ENCODE results near the gene SCAMP1. TPM values are rescaled to one million over a fixed set of nuclear protein-coding genes. Genes with fewer than 3 reads are reported as not detected.
"Not testable (repeated sequence)": the region's sequence is repeated elsewhere in the genome, so short reads cannot be mapped to it uniquely, and the experiment has no call there.

Gene SCAMP1
- total RNA-seq, 2 experiments from 2014 or later = 13.6 to 18.3 TPM

DNA sequence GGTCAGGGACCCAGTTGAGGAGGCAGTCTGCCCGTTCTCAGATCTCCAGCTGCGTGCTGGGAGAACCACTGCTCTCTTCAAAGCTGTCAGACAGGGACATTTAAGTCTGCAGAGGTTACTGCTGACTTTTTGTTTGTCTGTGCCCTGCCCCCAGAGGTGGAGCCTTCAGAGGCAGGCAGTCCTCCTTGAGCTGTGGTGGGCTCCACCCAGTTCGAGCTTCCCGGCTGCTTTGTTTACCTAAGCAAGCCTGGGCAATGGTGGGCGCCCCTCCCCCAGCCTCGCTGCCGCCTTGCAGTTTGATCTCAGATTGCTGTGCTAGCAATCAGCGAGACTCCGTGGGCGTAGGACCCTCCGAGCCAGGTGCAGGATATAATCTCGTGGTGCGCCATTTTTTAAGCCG is 97.1 kb downstream of the SCAMP1 start:
- H3K27ac Mint-ChIP-seq; H3K4me3 Mint-ChIP-seq; H3K4me1 Mint-ChIP-seq (ENCODE audit: low read depth); H3K9me3 Mint-ChIP-seq; POLR2A ChIA-PET; DNase-seq; intact Hi-C loops (cut with micrococcal nuclease); H3K27me3 Mint-ChIP-seq; CTCF ChIA-PET: not testable (repeated sequence)
- H3K36me3 Mint-ChIP-seq = peaks cover 28% of the 10 kb centered on the region

DNA sequence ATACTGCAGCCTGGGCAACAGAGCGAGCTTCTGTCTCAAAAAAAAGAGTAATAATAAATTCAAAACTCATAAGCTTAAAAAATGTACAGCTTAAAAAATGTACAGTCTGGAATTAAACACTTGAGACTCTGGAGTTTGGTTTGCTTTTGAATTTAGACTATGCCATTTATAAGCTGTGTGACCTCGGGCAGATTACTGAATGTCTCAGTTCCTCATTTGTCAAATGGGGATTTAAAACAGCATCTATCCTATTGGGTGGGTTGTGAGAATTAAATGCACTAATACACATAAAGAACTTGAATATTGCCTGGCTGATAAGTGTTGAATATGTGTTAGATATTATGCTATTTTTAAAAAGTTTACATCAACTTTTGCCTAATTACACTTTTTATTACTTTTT is 98.4 kb downstream of the SCAMP1 start:
- H3K9me3 Mint-ChIP-seq = no peaks in the 10 kb centered on the region
- CTCF ChIA-PET = interaction anchor here (0.6 kb wide), 1 partner anchor 100 kb away, joined by 3 read pairs; no protein-coding TSS in a partner anchor
- DNase-seq = no peak
- POLR2A ChIA-PET = no interaction called here
- H3K4me1 Mint-ChIP-seq (ENCODE audit: low read depth) = peaks cover 6% of the 10 kb centered on the region
- no peak overlapping the region for H3K27ac Mint-ChIP-seq
- H3K4me3 Mint-ChIP-seq = no peak overlapping the region
- H3K27me3 Mint-ChIP-seq = no peaks in the 10 kb centered on the region
- intact Hi-C loops (cut with micrococcal nuclease) = no loop called here
- peaks cover 35% of the 10 kb centered on the region for H3K36me3 Mint-ChIP-seq

DNA sequence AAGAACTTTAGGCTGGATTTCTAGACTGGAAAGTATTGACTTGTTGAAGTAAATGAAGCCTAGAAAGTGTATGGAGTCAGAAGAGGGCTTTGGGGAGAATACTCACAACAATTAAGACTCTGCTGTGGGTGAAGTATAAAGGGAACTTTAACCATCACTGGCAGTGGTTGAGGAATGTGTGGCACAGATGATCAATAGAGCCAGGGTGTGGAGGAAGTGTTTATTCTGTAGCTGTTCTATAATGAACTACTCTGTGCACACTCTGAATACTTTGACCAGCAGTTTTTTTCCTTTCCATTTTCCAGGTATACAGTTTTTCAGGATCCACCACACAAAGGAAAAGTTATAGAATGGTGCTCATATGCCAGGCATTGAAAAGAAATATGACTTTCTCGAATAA is 106.7 kb downstream of the SCAMP1 start:
- intact Hi-C loops (cut with micrococcal nuclease) = no loop called here
- ChIA-PET POLR2A (no interaction called here), CTCF (interaction anchor here (0.6 to 1.6 kb wide), 5 partner anchors 9 to 768 kb away, joined by 3 to 5 read pairs (median 4); no protein-coding TSS in a partner anchor)
- Mint-ChIP-seq H3K4me3 (no peak overlapping the region), H3K27me3 (no peaks in the 10 kb centered on the region), H3K36me3 (peaks cover 18% of the 10 kb centered on the region), H3K4me1 (ENCODE audit: low read depth) (no peaks in the 10 kb centered on the region), H3K27ac (no peak overlapping the region), H3K9me3 (no peaks in the 10 kb centered on the region)
- DNase-seq = no peak

GRCh38 chr5:78467752-78468357 is 107.4 kb downstream of the SCAMP1 start:
- intact Hi-C loops (cut with micrococcal nuclease) = no loop called here
- H3K27ac Mint-ChIP-seq = no peak overlapping the region
- peaks cover 18% of the 10 kb centered on the region for H3K36me3 Mint-ChIP-seq
- no peaks in the 10 kb centered on the region for H3K27me3 Mint-ChIP-seq
- H3K4me1 Mint-ChIP-seq (ENCODE audit: low read depth) = no peaks in the 10 kb centered on the region
- DNase-seq = no peak
- no peak overlapping the region for H3K4me3 Mint-ChIP-seq
- ChIA-PET POLR2A (no interaction called here), CTCF (interaction anchor here (0.6 to 1.6 kb wide), 10 partner anchors 8 to 769 kb away, joined by 3 to 5 read pairs (median 3); no protein-coding TSS in a partner anchor)
- H3K9me3 Mint-ChIP-seq = no peaks in the 10 kb centered on the region

- intact Hi-C loops (cut with micrococcal nuclease) = no loop called here
- Mint-ChIP-seq H3K36me3 (peaks cover 3% of the 10 kb centered on the region), H3K9me3 (no peaks in the 10 kb centered on the region), H3K27ac (no peak overlapping the region), H3K4me3 (no peak overlapping the region), H3K4me1 (ENCODE audit: low read depth) (no peaks in the 10 kb centered on the region), H3K27me3 (no peaks in the 10 kb centered on the region)
- ChIA-PET CTCF (no interaction called here), POLR2A (no interaction called here)
- DNase-seq = no peak
Measured at GRCh38 chr5:78471896-78472295, 111.5 kb downstream of the SCAMP1 start.

DNA sequence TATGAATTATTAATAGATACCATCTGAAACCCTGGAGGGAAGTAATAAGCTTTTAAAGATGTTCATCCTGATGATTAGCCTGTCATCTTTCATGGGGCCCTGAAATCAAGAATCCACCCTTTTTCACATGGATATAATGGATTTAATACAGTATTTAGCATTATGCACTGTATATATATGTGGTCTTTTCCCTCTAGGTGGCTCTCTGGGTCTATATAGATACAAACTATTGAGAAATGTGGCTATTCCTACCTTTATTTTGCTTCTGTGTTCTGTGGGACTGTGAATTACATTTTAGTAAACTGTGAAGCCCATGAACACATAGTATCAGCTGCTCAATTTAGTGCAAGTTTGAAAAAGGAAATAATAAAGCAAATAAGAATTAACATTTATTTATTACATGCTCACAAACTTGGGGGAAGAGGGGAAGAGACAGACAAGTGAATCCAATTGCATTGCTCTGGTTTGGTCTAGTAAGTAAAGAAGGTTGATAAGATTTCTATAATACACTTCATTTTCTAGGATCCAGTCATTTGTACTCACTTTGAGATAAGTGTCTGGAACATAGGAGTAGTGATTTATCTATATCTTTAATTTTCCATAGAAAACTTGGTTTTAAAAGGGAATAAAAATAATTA is 112.2 kb downstream of the SCAMP1 start:
- Mint-ChIP-seq H3K27me3 (no peaks in the 10 kb centered on the region), H3K4me3 (no peak overlapping the region), H3K36me3 (peaks cover 3% of the 10 kb centered on the region), H3K9me3 (no peaks in the 10 kb centered on the region), H3K27ac (no peak overlapping the region), H3K4me1 (ENCODE audit: low read depth) (no peaks in the 10 kb centered on the region)
- ChIA-PET CTCF (no interaction called here), POLR2A (no interaction called here)
- DNase-seq = no peak
- intact Hi-C loops (cut with micrococcal nuclease) = no loop called here

DNA sequence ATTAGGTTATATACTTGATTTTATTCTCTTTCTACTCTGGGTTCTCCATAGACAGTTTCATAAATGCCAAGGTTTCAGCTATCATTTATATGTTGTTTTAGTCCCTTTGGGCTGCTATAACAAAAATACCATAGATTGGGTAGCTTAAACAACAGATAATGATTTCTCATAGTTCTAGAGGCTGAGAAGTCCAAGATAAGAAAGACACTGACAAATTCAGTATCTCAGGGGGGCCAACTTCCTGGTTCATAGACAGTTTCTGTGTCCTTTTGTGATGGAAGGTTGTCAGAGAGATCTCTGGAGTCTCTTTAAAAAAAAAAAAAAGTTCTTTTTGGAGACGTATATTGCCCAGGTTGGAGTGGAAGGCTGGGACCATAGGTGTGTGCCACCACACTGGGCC is 113.3 kb downstream of the SCAMP1 start:
- Mint-ChIP-seq H3K27ac (no peak overlapping the region), H3K9me3 (no peaks in the 10 kb centered on the region), H3K4me3 (no peak overlapping the region), H3K27me3 (no peaks in the 10 kb centered on the region), H3K4me1 (ENCODE audit: low read depth) (no peaks in the 10 kb centered on the region), H3K36me3 (peaks cover 3% of the 10 kb centered on the region)
- CTCF ChIA-PET = no interaction called here
- POLR2A ChIA-PET = interaction anchor here (0.6 kb wide), 1 partner anchor 26 kb away, joined by 4 read pairs; no protein-coding TSS in a partner anchor
- intact Hi-C loops (cut with micrococcal nuclease) = no loop called here
- DNase-seq = no peak

DNA sequence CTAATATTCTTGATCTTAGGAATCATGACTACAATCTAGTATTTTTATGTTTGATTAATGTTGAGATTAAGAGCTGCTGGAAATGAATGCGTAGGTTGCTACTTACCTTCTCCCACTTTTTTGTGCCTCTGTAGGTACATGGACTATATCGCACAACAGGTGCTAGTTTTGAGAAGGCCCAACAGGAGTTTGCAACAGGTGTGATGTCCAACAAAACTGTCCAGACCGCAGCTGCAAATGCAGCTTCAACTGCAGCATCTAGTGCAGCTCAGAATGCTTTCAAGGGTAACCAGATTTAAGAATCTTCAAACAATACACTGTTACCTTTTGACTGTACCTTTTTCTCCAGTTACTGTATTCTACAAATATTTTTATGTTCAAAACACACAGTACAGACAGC is 115.0 kb downstream of the SCAMP1 start:
- intact Hi-C loops (cut with micrococcal nuclease) = no loop called here
- CTCF ChIA-PET = no interaction called here
- POLR2A ChIA-PET = no interaction called here
- H3K27me3 Mint-ChIP-seq = no peaks in the 10 kb centered on the region
- H3K9me3 Mint-ChIP-seq = no peaks in the 10 kb centered on the region
- H3K4me3 Mint-ChIP-seq = no peak overlapping the region
- H3K4me1 Mint-ChIP-seq (ENCODE audit: low read depth) = no peaks in the 10 kb centered on the region
- H3K36me3 Mint-ChIP-seq = peaks cover 3% of the 10 kb centered on the region
- H3K27ac Mint-ChIP-seq = no peak overlapping the region
- no peak for DNase-seq

DNA sequence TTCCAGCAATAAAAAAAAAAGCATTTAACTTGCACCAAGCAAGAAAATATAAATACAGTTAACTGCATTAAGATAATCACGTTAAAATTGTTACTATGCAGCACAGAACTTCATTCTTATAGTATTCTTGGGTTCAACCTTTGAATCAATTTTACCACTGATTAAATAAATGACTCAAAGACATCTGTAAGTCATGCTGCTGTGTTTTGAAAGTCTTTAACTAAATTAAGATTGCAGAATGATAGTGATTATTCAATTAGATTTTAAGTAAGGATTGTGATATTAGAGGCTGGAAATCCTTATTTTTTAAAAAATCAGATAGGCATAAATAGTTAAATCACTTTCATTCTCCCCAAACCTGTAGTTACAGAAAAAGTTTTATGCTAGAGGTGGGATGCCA is 116.4 kb downstream of the SCAMP1 start:
- Mint-ChIP-seq H3K36me3 (peaks cover 3% of the 10 kb centered on the region), H3K4me1 (ENCODE audit: low read depth) (no peaks in the 10 kb centered on the region), H3K9me3 (no peaks in the 10 kb centered on the region), H3K27ac (no peak overlapping the region), H3K4me3 (no peak overlapping the region), H3K27me3 (no peaks in the 10 kb centered on the region)
- intact Hi-C loops (cut with micrococcal nuclease) = no loop called here
- POLR2A ChIA-PET = no interaction called here
- DNase-seq = no peak
- CTCF ChIA-PET = interaction anchor here (1.3 kb wide), 1 partner anchor 10 kb away, joined by 4 read pairs; no protein-coding TSS in a partner anchor

DNA sequence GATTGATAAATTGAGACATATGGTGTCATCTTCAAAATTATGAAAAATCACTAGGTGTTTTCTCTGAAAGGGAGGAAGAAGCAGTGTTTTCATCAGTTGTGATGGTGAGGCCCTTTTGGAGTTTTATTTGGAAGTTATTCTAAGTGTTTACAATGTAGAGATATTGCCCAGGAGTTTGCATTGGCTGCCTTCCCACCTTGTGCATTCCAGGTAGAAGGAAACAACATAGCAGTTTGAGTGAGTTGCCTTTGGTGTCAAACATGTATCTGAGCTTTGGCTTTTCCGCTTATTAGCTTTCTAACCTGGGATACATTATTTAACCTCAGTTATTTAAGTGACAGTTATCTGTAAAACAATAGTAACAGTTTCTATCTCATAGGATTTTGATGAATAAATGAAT is 122.5 kb downstream of the SCAMP1 start:
- intact Hi-C loops (cut with micrococcal nuclease) = no loop called here
- CTCF ChIA-PET = no interaction called here
- H3K27ac Mint-ChIP-seq = no peak overlapping the region
- H3K4me1 Mint-ChIP-seq (ENCODE audit: low read depth) = peaks cover 7% of the 10 kb centered on the region
- H3K9me3 Mint-ChIP-seq = no peaks in the 10 kb centered on the region
- H3K4me3 Mint-ChIP-seq = no peak overlapping the region
- POLR2A ChIA-PET = no interaction called here
- no peaks in the 10 kb centered on the region for H3K36me3 Mint-ChIP-seq
- H3K27me3 Mint-ChIP-seq = no peaks in the 10 kb centered on the region
- DNase-seq = no peak

- Mint-ChIP-seq H3K9me3 (no peaks in the 10 kb centered on the region), H3K36me3 (no peaks in the 10 kb centered on the region), H3K4me3 (no peak overlapping the region), H3K27ac (no peak overlapping the region), H3K27me3 (no peaks in the 10 kb centered on the region), H3K4me1 (ENCODE audit: low read depth) (peaks cover 7% of the 10 kb centered on the region)
- ChIA-PET POLR2A (no interaction called here), CTCF (no interaction called here)
- DNase-seq = no peak
- intact Hi-C loops (cut with micrococcal nuclease) = no loop called here
Measured at GRCh38 chr5:78483809-78484521, 123.5 kb downstream of the SCAMP1 start.

- Mint-ChIP-seq H3K4me1 (ENCODE audit: low read depth) (peaks cover 7% of the 10 kb centered on the region), H3K27me3 (no peaks in the 10 kb centered on the region), H3K27ac (no peak overlapping the region), H3K36me3 (peaks cover 4% of the 10 kb centered on the region), H3K4me3 (no peak overlapping the region), H3K9me3 (no peaks in the 10 kb centered on the region)
- ChIA-PET CTCF (no interaction called here), POLR2A (no interaction called here)
- intact Hi-C loops (cut with micrococcal nuclease) = no loop called here
- DNase-seq = no peak
Measured at GRCh38 chr5:78486218-78486617, 125.8 kb downstream of the SCAMP1 start.

All from activated CD4-positive, alpha-beta memory T cell treated with anti-CD3 and anti-CD28 coated beads for 36 hours (primary cell).